Breast epithelium (tissue), 4 donors: Measurements from ENCODE around the gene SLC8A2. TPM values are rescaled to one million over a fixed set of nuclear protein-coding genes. Genes with fewer than 3 reads are reported as not detected.

Source experiments
- DNase-seq, 2 donors: peaks; one replicate each; pipeline ENCODE4 v3.0.0-alpha.2; 2019; ENCODE audit warnings: low spot score in 2 of 2
- H3K27ac ChIP-seq, 2 donors: fragments of 200-600 bp; sonication (generic) in 1 of 2; one replicate each; pipeline ENCODE4 v1.5.1; 2016 to 2019; ENCODE audit warnings: mild to moderate bottlenecking in 1 of 2
- H3K27me3 ChIP-seq, 2 donors: fragments of 200-600 bp; sonication (generic) in 1 of 2; one replicate each; pipeline versions ENCODE4 v1.5.1 to v1.6.0; 2017 to 2019; ENCODE audit warnings: control low read depth in 1 of 2, mild to moderate bottlenecking in 1 of 2
- H3K36me3 ChIP-seq: fragments of 200-600 bp; one replicate; pipeline ENCODE4 v1.5.1; 2019
- H3K4me1 ChIP-seq, 2 donors: fragments of 200-600 bp; sonication (generic); one replicate each; pipeline ENCODE4 v1.5.1; 2016 to 2019; ENCODE audit warnings: control low read depth in 1 of 2
- H3K4me3 ChIP-seq, 3 donors: fragments of 200-600 bp; sonication (generic); 1 replicate in 2 of 3; 2 replicates in 1 of 3; pipeline ENCODE4 v1.5.1; 2016 to 2019; ENCODE audit warnings: mild to moderate bottlenecking in 3 of 3, moderate library complexity in 2 of 3
- H3K9me3 ChIP-seq, 2 donors: fragments of 200-600 bp; sonication (generic) in 1 of 2; one replicate each; pipeline ENCODE4 v1.5.1; 2016 to 2019; ENCODE audit warnings: control low read depth in 1 of 2
- CTCF ChIP-seq, 3 donors: fragments of 450-650 bp; IDR thresholded peaks; one replicate each; pipeline ENCODE4 v1.5.1; 2016 to 2017; ENCODE audit warnings: antibody characterized with exemption in 3 of 3, mild to moderate bottlenecking in 3 of 3, moderate library complexity in 3 of 3
- POLR2A ChIP-seq: fragments of 450-650 bp; IDR thresholded peaks from one replicate; pipeline ENCODE4 v1.6.1; 2016; ENCODE audit warnings: antibody characterized with exemption, mild to moderate bottlenecking, moderate library complexity
- POLR2AphosphoS5 ChIP-seq, 3 donors: sonication (generic); formaldehyde crosslinking; IDR thresholded peaks; one replicate each; pipeline ENCODE4 v1.6.1; 2017; ENCODE audit warnings: antibody characterized with exemption in 3 of 3
- intact Hi-C: fragments of 100-400 bp; cut with DNase I; formaldehyde crosslinking; loops from one replicate; pipeline ENCODE4 v1.15.1; 2023; ENCODE audit warnings: low total_unique reads
- total RNA-seq, 3 donors: library from RNA; depleted of rRNA; stranded (reverse); fragments of >200 nt; gene quantifications; one replicate each; pipeline ENCODE4 v1.1.0, GENCODE V29; 2016

SLC8A2 gene
- total RNA-seq, 3 donors from 2014 or later: under 0.01 to 0.29 TPM; not detected in 1

GRCh38 chr19:47491358-47492136, 19.9 kb upstream of the SLC8A2 start:
- DNase-seq: no peak
- Histone ChIP-seq H3K9me3 (no peaks in the 10 kb centered on the region), H3K4me3 (no peak overlapping the region), H3K27ac (no peak overlapping the region), H3K36me3 (no peaks in the 10 kb centered on the region), H3K27me3 (no peaks in the 10 kb centered on the region), H3K4me1 (no peaks in the 10 kb centered on the region)
- intact Hi-C loops: no loop called here
- no peak for TF ChIP-seq POLR2A
- no peak for TF ChIP-seq POLR2AphosphoS5 (IDR thresholded peaks at IDR 0.05)
- no peak for TF ChIP-seq CTCF (IDR thresholded peaks at IDR 0.05)

GRCh38 chr19:47490847-47491246, 19.2 kb upstream of the SLC8A2 start:
- TF ChIP-seq CTCF (IDR thresholded peaks at IDR 0.05) (no peak), POLR2AphosphoS5 (IDR thresholded peaks at IDR 0.05) (no peak), POLR2A (no peak)
- Histone ChIP-seq H3K4me3 (no peak overlapping the region), H3K27me3 (no peaks in the 10 kb centered on the region), H3K4me1 (no peaks in the 10 kb centered on the region), H3K36me3 (no peaks in the 10 kb centered on the region), H3K27ac (no peak overlapping the region), H3K9me3 (no peaks in the 10 kb centered on the region)
- DNase-seq: no peak
- intact Hi-C loops: no loop called here

- TF ChIP-seq POLR2A: no peak
- no peak for TF ChIP-seq CTCF (IDR thresholded peaks at IDR 0.05)
- TF ChIP-seq POLR2AphosphoS5 (IDR thresholded peaks at IDR 0.05): no peak
- H3K36me3 ChIP-seq: no peaks in the 10 kb centered on the region
- intact Hi-C loops: no loop called here
- H3K4me1 ChIP-seq: no peaks in the 10 kb centered on the region
- DNase-seq: no peak
- H3K9me3 ChIP-seq: no peaks in the 10 kb centered on the region
- H3K27me3 ChIP-seq: no peaks in the 10 kb centered on the region
- no peak overlapping the region for H3K27ac ChIP-seq
- H3K4me3 ChIP-seq: no peak overlapping the region
These were observed 18.3 kb upstream of the SLC8A2 start for GRCh38 chr19:47490031-47490430.

- no peak for DNase-seq
- H3K4me1 ChIP-seq: no peaks in the 10 kb centered on the region
- H3K36me3 ChIP-seq: no peaks in the 10 kb centered on the region
- no peak for TF ChIP-seq POLR2A
- TF ChIP-seq POLR2AphosphoS5 (IDR thresholded peaks at IDR 0.05): no peak
- no peak for TF ChIP-seq CTCF (IDR thresholded peaks at IDR 0.05)
- H3K9me3 ChIP-seq: no peaks in the 10 kb centered on the region
- peak overlapping the region; percentile 12 to 45 for H3K27ac ChIP-seq
- no peak overlapping the region for H3K4me3 ChIP-seq
- no peaks in the 10 kb centered on the region for H3K27me3 ChIP-seq
- intact Hi-C loops: no loop called here
These were observed 17.6 kb upstream of the SLC8A2 start for GRCh38 chr19:47489072-47489914.
